HG03108 (cell line): ENCODE results near the gene ABCA1.
"Not testable (repeated sequence)": the region's sequence is repeated elsewhere in the genome, so short reads cannot be mapped to it uniquely, and the experiment has no call there.

Source experiments
- ATAC-seq: cut with Tn5 transposase; IDR thresholded peaks from one replicate; pipeline ENCODE4 v1.9.1; 2021; ENCODE audit warnings: moderate library complexity; ENCODE audit not compliant: unreplicated experiment

ABCA1 gene

DNA sequence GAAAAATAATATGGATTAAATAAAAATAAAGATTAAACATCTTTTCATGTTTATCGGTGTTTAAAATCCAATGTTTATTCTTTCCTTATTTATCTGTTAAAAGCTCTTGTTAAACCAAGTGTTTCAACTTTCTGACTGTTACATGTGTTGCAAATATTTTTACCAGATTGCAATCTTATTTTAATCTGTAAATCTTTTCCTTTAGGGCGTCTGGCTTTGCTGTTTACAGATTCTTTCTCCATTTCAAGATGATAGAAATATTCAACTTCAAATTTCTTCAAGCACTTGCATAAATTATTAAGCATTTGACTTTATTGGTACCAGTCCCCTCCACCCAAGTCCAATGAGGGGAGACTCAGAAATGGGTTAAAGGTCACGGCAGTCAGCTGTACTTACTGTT, 16.9 kb upstream of the ABCA1 start:
- no peak for ATAC-seq

DNA sequence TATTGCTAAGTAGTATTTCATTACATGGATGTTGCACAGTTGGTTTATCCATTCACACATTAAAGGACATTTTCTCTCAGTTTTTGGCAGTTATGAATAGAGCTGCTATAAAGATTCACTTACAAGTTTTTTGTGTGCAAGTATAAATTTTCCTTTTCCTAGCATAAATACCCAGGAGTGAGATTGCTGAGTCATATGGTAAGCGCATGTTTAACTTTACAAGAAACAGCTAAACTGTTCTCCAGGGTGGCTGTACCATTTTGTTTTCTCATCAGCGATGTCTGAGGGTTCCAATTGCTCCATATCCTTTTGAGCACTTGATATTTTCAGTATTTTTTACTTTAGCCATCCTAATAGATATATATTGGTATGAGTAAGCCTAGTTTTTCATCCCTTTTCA, 16.4 kb upstream of the ABCA1 start:
- ATAC-seq, result no peak

DNA sequence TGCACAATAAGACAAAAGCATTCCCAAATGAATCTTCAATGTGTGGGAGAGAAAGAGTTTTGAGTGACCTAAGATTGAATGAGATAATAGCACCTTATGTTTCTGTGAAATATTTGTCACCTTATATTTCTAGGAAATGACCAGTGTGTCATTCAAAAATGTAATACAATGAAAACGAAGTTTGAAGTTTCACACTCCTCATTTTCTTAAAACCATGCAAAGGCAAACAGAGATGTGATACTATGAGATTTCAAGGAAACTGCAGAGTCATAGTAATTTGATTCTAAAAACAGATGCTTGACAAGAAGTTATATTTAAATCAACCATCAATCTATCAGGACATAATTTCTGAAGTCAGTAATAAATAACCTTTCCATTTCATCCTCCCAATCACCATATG, 13.6 kb upstream of the ABCA1 start:
- ATAC-seq, result no peak

- ATAC-seq, result no peak
These were observed 8.3 kb upstream of the ABCA1 start for GRCh38 chr9:104936291-104936690.

DNA sequence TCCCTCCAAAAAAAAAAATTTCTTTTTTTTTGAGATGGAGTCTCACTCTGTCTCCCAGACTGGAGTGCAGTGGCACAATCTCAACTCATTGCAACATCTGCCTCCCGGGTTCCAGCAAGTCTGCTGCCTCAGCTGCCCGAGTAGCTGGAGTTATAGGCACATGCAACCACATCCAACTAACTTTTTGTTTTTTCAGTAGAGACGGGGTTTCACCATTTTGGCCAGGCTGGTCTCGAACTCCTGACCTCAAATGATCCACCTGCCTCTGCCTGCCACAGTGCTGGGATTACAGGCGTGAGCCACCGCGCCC, 7.5 kb upstream of the ABCA1 start:
- not testable (repeated sequence) for ATAC-seq

DNA sequence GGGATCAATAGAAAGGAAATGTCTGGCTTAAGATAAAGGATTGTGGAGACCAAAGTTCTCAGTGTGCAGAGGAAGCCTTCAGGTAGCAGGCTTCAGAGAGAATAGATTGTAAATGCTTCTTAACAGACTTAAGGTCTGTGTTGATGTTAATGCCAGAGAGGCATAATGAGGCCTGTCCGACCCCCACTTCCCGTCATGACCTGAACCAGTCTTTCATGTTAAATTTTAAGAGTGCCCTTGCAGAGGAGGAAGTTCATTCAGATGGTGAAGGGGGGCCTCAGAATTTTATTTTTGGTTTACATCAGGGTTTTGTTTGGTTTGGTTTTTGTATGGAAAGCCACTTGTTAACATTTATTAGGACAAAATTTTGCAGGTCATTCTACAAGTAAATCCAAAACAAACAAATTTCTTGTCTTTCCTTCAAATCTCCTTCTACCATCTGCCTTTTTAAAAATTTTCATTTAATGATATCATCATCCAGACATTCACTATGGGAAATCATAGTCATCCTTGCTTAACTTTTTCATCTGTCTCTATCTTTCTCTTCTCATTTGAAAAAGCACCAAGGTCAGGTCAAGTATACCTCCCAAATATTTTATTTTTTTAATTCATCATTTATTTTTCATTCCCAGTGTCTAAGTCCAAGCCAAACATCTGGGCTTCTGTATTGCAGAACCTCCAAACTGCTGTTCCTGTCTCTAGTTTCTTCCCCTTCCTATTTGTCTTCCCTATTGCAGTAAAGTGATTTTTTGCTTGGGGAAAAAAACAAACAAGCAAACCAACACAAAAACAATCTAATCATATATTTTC, 6.9 kb upstream of the ABCA1 start:
- ATAC-seq, result no peak

DNA sequence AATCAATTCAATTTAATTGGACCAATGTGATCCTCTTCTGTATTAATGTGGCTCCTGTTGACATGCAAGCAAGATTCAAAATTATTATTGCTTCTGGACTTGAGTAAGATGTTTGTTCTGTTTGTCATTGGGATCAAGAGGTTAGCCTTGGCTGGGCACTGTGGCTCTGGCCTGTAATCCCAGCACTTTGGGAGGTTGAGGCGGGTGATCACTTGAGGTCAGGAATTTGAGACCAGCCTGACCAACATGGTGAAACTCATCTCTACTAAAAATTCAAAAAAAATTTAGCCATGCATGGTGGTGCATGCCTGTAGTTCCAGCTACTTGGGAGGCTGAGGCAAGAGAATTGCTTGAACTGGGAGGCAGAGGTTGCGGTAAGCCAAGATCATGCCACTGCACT, 5.1 kb upstream of the ABCA1 start:
- ATAC-seq, result not testable (repeated sequence)

GRCh38 chr9:104931256-104931655, 3.3 kb upstream of the ABCA1 start:
- ATAC-seq, result no peak

DNA sequence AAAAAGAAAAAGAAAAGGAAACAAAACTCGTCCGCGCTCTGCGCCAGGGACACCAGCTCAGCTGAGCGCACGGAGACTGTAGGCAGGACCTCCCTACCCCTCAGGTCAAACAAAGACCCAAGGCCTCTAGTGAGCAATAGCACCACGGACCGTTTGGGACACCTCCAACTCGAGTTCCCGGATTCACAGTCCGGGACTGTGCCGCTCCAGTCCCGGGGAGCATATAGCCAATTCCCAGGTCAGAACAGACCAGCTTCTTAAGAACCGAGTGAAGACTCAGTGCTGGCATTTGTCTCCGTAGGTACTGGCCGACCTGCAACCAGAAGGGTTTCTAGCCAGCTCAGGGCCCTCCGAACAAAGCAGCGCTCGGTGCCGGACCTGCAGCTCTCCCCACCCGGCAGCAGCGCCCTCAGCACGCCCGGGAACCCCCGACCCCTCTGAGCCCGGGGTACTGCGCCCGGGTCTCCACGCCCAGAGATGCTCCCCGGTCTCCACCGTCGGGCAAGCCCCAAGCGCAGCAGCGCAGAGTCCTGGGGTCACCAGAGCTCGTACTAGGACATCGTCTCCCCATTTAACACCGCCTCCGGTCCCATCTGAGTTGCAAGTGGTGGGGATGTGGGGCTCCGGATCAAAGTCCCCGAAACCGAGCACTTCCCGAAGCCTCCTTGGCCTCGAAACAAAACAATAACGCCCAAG, 591 bp downstream of the ABCA1 start:
- ATAC-seq, result no peak

DNA sequence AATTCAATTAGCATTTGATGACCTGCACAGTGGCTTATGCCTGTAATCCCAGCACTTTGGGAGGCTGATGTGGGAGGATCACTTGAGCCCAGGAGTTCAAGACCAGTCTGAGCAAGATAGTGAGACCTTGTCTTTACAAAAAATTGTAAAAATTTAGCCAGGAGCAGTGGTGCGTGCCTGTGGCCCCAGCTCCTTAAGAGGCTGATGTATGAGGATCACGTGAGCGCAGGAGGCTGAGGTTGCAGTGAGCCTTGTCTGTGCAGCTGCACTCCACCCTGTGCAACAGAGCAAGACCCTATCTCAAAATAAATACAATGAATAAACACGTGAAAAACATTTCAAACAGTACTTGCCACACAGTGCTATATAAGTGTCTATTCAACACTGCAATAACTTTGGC, 4.2 kb downstream of the ABCA1 start:
- peak; percentile 50 for ATAC-seq

GRCh38 chr9:104923289-104923688, 4.7 kb downstream of the ABCA1 start:
- ATAC-seq, result no peak

- not testable (repeated sequence) for ATAC-seq
These were observed 5.2 kb downstream of the ABCA1 start for GRCh38 chr9:104922748-104923147.

- no peak for ATAC-seq
These were observed 6.8 kb downstream of the ABCA1 start for GRCh38 chr9:104921067-104921741.

DNA sequence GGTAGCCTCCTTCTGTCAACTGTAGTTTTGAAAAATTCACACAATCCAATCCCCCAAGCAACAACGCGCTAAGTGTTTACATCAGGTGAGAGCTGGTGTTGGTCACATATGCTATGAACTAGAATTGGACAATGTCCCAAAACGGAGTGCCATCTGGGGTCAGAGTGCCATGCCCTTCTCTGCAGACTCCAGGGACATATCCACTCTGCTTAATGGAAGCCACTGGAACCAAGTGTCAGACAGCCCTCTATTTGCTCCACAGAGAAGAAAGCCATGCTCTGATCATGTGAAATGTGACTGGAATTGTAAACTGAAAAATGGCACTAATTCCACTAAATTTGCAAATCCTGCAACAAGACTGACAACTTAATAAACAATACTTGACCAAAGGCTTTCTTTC, 12.2 kb downstream of the ABCA1 start:
- no peak for ATAC-seq

GRCh38 chr9:104915049-104915448, 12.9 kb downstream of the ABCA1 start:
- ATAC-seq, result no peak

GRCh38 chr9:104914466-104914865, 13.5 kb downstream of the ABCA1 start:
- no peak for ATAC-seq

GRCh38 chr9:104912606-104913005, 15.3 kb downstream of the ABCA1 start:
- no peak for ATAC-seq

- no peak for ATAC-seq
These were observed 16.8 kb downstream of the ABCA1 start for GRCh38 chr9:104911032-104911607.

GRCh38 chr9:104907278-104907951, 20.5 kb downstream of the ABCA1 start:
- no peak for ATAC-seq

GRCh38 chr9:104906441-104907277, 21.3 kb downstream of the ABCA1 start:
- ATAC-seq, result no peak
